HepG2 (cell line): ENCODE results near the gene HOMEZ. TPM values are rescaled to one million over a fixed set of nuclear protein-coding genes. Genes with fewer than 3 reads are reported as not detected.
A peak's percentile ranks its signal among the peaks of the same experiment; 100 is the strongest.

Experiments used
- ADNP ChIP-seq: sonication (generic); formaldehyde crosslinking; IDR thresholded peaks from 2 replicates; pipeline ENCODE4 v1.4.0; 2020; ENCODE audit warnings: missing genetic modification reagents
- BRCA1 ChIP-seq: sonication (generic); formaldehyde crosslinking; IDR thresholded peaks from 2 replicates; pipeline ENCODE4 v1.4.0; 2020; ENCODE audit warnings: missing genetic modification reagents
- CAMTA2 ChIP-seq: sonication (generic); formaldehyde crosslinking; IDR thresholded peaks from 2 replicates; pipeline ENCODE4 v1.4.0; 2020; ENCODE audit warnings: mild to moderate bottlenecking, missing genetic modification reagents, borderline replicate concordance
- CHD4 ChIP-seq: fragments of 200-600 bp; sonication (generic); IDR thresholded peaks from 2 replicates; pipeline ENCODE4 v1.7.0; 2017; ENCODE audit warnings: mild to moderate bottlenecking, low read length, borderline replicate concordance
- DRAP1 ChIP-seq: IDR thresholded peaks from 2 replicates; pipeline ENCODE4 v1.6.1; 2016; ENCODE audit warnings: missing genetic modification reagents, missing compliant biosample characterization
- EHMT2 ChIP-seq: fragments of 200-600 bp; sonication (generic); IDR thresholded peaks from 2 replicates; pipeline ENCODE4 v1.7.0; 2017; ENCODE audit warnings: antibody characterized with exemption, low read depth, low read length, borderline replicate concordance
- HDAC1 ChIP-seq: sonication (generic); formaldehyde crosslinking; IDR thresholded peaks from 2 replicates; pipeline ENCODE4 v1.5.1; 2020; ENCODE audit warnings: mild to moderate bottlenecking, missing genetic modification reagents
- HOXA3 ChIP-seq: sonication (generic); formaldehyde crosslinking; IDR thresholded peaks from 2 replicates; pipeline ENCODE4 v1.5.0; 2020; ENCODE audit warnings: missing genetic modification reagents
- HOXD1 ChIP-seq: sonication (generic); formaldehyde crosslinking; IDR thresholded peaks from 2 replicates; pipeline ENCODE4 v1.5.0; 2020; ENCODE audit warnings: missing genetic modification reagents
- IRF9 ChIP-seq: sonication (generic); formaldehyde crosslinking; IDR thresholded peaks from 2 replicates; pipeline ENCODE4 v1.8.0; 2022; ENCODE audit warnings: missing genetic modification reagents, mild to moderate bottlenecking, borderline replicate concordance
- KAT7 ChIP-seq: IDR thresholded peaks from 2 replicates; pipeline ENCODE4 v1.6.1; 2018; ENCODE audit warnings: borderline replicate concordance, missing compliant biosample characterization
- KLF12 ChIP-seq: sonication (generic); formaldehyde crosslinking; IDR thresholded peaks from 2 replicates; pipeline ENCODE4 v1.4.0; 2020; ENCODE audit warnings: missing genetic modification reagents, borderline replicate concordance
- KLF16 ChIP-seq, 2 experiments: sonication (generic) in 1 of 2; formaldehyde crosslinking in 1 of 2; IDR thresholded peaks; 2 replicates each; pipeline versions ENCODE4 v1.6.1 to v1.8.0; 2016 to 2023; ENCODE audit warnings: missing genetic modification reagents in 2 of 2, missing compliant biosample characterization in 1 of 2
- RFX1 ChIP-seq: fragments of 450-650 bp; IDR thresholded peaks from 2 replicates; pipeline ENCODE4 v1.6.1; 2017
- SMAD3 ChIP-seq: sonication (generic); formaldehyde crosslinking; IDR thresholded peaks from 2 replicates; pipeline ENCODE4 v1.4.0; 2020; ENCODE audit warnings: missing genetic modification reagents
- TBL1XR1 ChIP-seq: fragments of 150-350 bp; IDR thresholded peaks from 2 replicates; pipeline ENCODE4 v1.6.1; 2014; ENCODE audit warnings: borderline replicate concordance, low read length; ENCODE audit not compliant: partially characterized antibody
- THAP11 ChIP-seq: IDR thresholded peaks from 2 replicates; pipeline ENCODE4 v1.6.1; 2016; ENCODE audit warnings: missing biosample characterization, missing genetic modification reagents
- ZBTB10 ChIP-seq: sonication (generic); formaldehyde crosslinking; IDR thresholded peaks from 2 replicates; pipeline ENCODE4 v1.4.0; 2020; ENCODE audit warnings: missing genetic modification reagents, borderline replicate concordance
- ZFP90 ChIP-seq: sonication (generic); formaldehyde crosslinking; IDR thresholded peaks from 2 replicates; pipeline ENCODE4 v1.8.0; 2022; ENCODE audit warnings: missing genetic modification reagents, mild to moderate bottlenecking, inconsistent platforms, borderline replicate concordance
- ZNF160 ChIP-seq: sonication (generic); formaldehyde crosslinking; IDR thresholded peaks from 2 replicates; pipeline ENCODE4 v1.8.0; 2022; ENCODE audit warnings: mild to moderate bottlenecking, inconsistent platforms, missing genetic modification reagents
- ZNF205 ChIP-seq: IDR thresholded peaks from 2 replicates; pipeline ENCODE4 v1.6.1; 2018; ENCODE audit warnings: missing biosample characterization, missing genetic modification reagents
- ZNF331 ChIP-seq: sonication (generic); formaldehyde crosslinking; IDR thresholded peaks from 2 replicates; pipeline ENCODE4 v1.4.0; 2020; ENCODE audit warnings: missing genetic modification reagents
- ZNF501 ChIP-seq: sonication (generic); formaldehyde crosslinking; IDR thresholded peaks from 2 replicates; pipeline ENCODE4 v1.5.1; 2020; ENCODE audit warnings: mild to moderate bottlenecking, moderate library complexity, missing genetic modification reagents
- ZNF607 ChIP-seq: sonication (generic); formaldehyde crosslinking; IDR thresholded peaks from 2 replicates; pipeline ENCODE4 v1.5.1; 2020; ENCODE audit warnings: missing genetic modification reagents, mild to moderate bottlenecking, borderline replicate concordance
- ZSCAN20 ChIP-seq: sonication (generic); formaldehyde crosslinking; IDR thresholded peaks from 2 replicates; pipeline ENCODE4 v1.4.0; 2020; ENCODE audit warnings: missing genetic modification reagents, mild to moderate bottlenecking, borderline replicate concordance
- polyA plus RNA-seq, 8 experiments: library from polyadenylated mRNA; depleted of rRNA in 3 of 8; stranded (reverse) in 7 of 8; unstranded in 1 of 8; fragments of >200 nt; fragmentation: Illumina TruSeq in 4 of 8; extraction: Trizol in 4 of 8; gene quantifications; 2 replicates each; pipeline versions ENCODE4 v1.2.1 to v1.2.3, GENCODE V29; 2011 to 2016; ENCODE audit warnings: low read depth in 4 of 8, missing spikeins in 1 of 8, mixed read lengths in 1 of 8; ENCODE audit not compliant: insufficient read depth in 1 of 8
- total RNA-seq, 5 experiments: library from RNA; depleted of rRNA; stranded (reverse); fragments of >200 nt; fragmentation: Illumina TruSeq; extraction: Trizol; gene quantifications; 2 replicates each; pipeline ENCODE4 v1.2.3, GENCODE V29; 2016; ENCODE audit warnings: low read depth in 1 of 5

Gene HOMEZ
- total and polyA plus RNA-seq, 2 of the 13 experiments (the other 11 are each of a cell fraction or from before 2014, with no cell fraction given), result 14.5 to 31.8 TPM

GRCh38 chr14:23294734-23295561 lies 9.0 kb upstream of the HOMEZ start (continued):
- 0 out of 2 replicates have a peak, but pooled peaks have one; percentile 35 for TF ChIP-seq ADNP (CRISPR knock-in tag)
- TF ChIP-seq SMAD3 (CRISPR knock-in tag), result peak; percentile 9; the same call in 1 of the 2 replicates
- 0 out of 2 replicates have a peak, but pooled peaks have one; percentile 35 for TF ChIP-seq ZNF607
- peak; percentile 61; the same call in 1 of the 2 replicates for TF ChIP-seq HOXD1
- TF ChIP-seq BRCA1 (CRISPR knock-in tag), result 0 out of 2 replicates have a peak, but pooled peaks have one; percentile 64
- TF ChIP-seq DRAP1 (CRISPR knock-in tag), result no peak
- TF ChIP-seq KLF16 (CRISPR knock-in tag; IDR thresholded peaks at IDR 0.05), result peak in 1 of 2 experiments; percentile 63; a peak in 1 of 4 replicates
- no peak for TF ChIP-seq EHMT2
- peak; percentile 8 for TF ChIP-seq TBL1XR1
- 0 out of 2 replicates have a peak, but pooled peaks have one; percentile 43 for TF ChIP-seq ZNF501 (CRISPR knock-in tag)
- 0 out of 2 replicates have a peak, but pooled peaks have one; percentile 53 for TF ChIP-seq ZBTB10 (CRISPR knock-in tag)
- 0 out of 2 replicates have a peak, but pooled peaks have one; percentile 72 for TF ChIP-seq ZNF160
- 0 out of 2 replicates have a peak, but pooled peaks have one; percentile 32 for TF ChIP-seq HDAC1 (CRISPR knock-in tag)
- TF ChIP-seq ZNF331 (CRISPR knock-in tag), result peak; percentile 52; the same call in 1 of the 2 replicates
- TF ChIP-seq IRF9 (CRISPR knock-in tag), result peak; percentile 50; the same call in 1 of the 2 replicates
- no peak for TF ChIP-seq CAMTA2
- 0 out of 2 replicates have a peak, but pooled peaks have one; percentile 74 for TF ChIP-seq ZSCAN20
- TF ChIP-seq THAP11 (CRISPR knock-in tag), result 0 out of 2 replicates have a peak, but pooled peaks have one; percentile 36
- TF ChIP-seq HOXA3 (CRISPR knock-in tag), result peak; percentile 46; the same call in 1 of the 2 replicates
- 0 out of 2 replicates have a peak, but pooled peaks have one; percentile 49 for TF ChIP-seq ZFP90 (CRISPR knock-in tag)
- TF ChIP-seq RFX1, result no peak
- peak; percentile 24; the same call in 1 of the 2 replicates for TF ChIP-seq ZNF205 (CRISPR knock-in tag)
- peak; percentile 17; the same call in 1 of the 2 replicates for TF ChIP-seq KAT7
- TF ChIP-seq KLF12 (CRISPR knock-in tag), result peak; percentile 68
- 0 out of 2 replicates have a peak, but pooled peaks have one; percentile 57 for TF ChIP-seq CHD4
